ENCODE results near the gene LAMA3.

The LAMA3 gene

GRCh38 chr18:23953984-23954383 is 264.7 kb downstream of the LAMA3 start:
- WGBS = 73% methylated on average over 2 of the region's 2 CpGs

DNA sequence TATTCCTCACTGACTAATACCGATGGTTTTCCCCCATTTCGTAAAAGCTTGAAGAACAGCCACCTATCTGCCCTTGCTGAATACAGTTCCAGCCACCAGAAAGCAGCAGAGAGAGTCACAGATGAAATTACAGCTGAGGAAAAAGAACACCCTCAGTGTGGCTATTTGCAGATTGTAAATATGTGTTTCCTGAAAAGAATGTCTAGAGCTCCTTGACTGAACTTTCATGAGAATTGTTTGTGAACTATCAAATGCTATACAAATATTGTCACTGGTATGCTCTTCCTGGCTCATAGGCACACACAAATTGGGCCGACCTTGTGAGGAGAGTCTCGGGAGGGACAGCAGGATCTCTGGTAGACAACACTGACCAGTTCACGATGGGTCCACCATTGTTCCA is 267.2 kb downstream of the LAMA3 start:
- no peak overlapping the region for H3K9ac ChIP-seq (ENCODE audit: low read length)
- H4K91ac ChIP-seq (ENCODE audit: low read length) = no peak overlapping the region
- no peak for DNase-seq
- 92% methylated on average over 5 of the region's 5 CpGs for WGBS
- H2BK5ac ChIP-seq (ENCODE audit: low read depth, low read length, poor library complexity, severe bottlenecking) = no peak overlapping the region
- no peak overlapping the region for H2BK120ac ChIP-seq (ENCODE audit: low read depth, low read length)
- H2AFZ ChIP-seq (ENCODE audit: low read depth, low read length) = no peak overlapping the region
- H2BK15ac ChIP-seq (ENCODE audit: low read depth, poor library complexity, severe bottlenecking) = no peak overlapping the region
- H4K8ac ChIP-seq (ENCODE audit: low read length) = no peak overlapping the region
- H3K4me1 ChIP-seq (ENCODE audit: control insufficient read depth, insufficient read depth, low read depth, low read length) = peaks cover 1% of the 10 kb centered on the region
- H3K79me1 ChIP-seq (replicated peaks; ENCODE audit: low read length, poor library complexity, severe bottlenecking) = no peaks in the 10 kb centered on the region
- no peak overlapping the region for H3K4me3 ChIP-seq (ENCODE audit: insufficient read depth in 1 of 2, low read depth in 1 of 2, low read length in 2 of 2)
- peaks cover 2 to 36% of the 10 kb centered on the region in 2 experiments for H3K36me3 ChIP-seq (ENCODE audit: control insufficient read depth in 1 of 2, insufficient read depth in 2 of 2, low read depth in 1 of 2, low read length in 2 of 2)
- H3K27ac ChIP-seq (ENCODE audit: low read length, poor library complexity, severe bottlenecking) = no peak overlapping the region
- H3K14ac ChIP-seq (ENCODE audit: low read length in 2 of 2) = no peak overlapping the region
- H2BK12ac ChIP-seq (ENCODE audit: low read length in 2 of 2) = no peak overlapping the region
- no peak overlapping the region for H3K4ac ChIP-seq (ENCODE audit: low read depth in 1 of 2, low read length in 2 of 2)
- no peaks in the 10 kb centered on the region for H3K9me3 ChIP-seq (ENCODE audit: control insufficient read depth, low read length)
- no peak overlapping the region for H3K23ac ChIP-seq (ENCODE audit: low read length in 2 of 2)
- H3K4me2 ChIP-seq (ENCODE audit: low read length, poor library complexity, severe bottlenecking) = no peak overlapping the region
- no peak overlapping the region for H2AK5ac ChIP-seq (ENCODE audit: low read length, severe bottlenecking)
- no peak overlapping the region for H3K18ac ChIP-seq (ENCODE audit: low read depth in 1 of 2, low read length in 2 of 2)
- H3K27me3 ChIP-seq (ENCODE audit: control insufficient read depth in 1 of 2, insufficient read depth in 1 of 2, low read length in 2 of 2) = peaks cover 0 to 5% of the 10 kb centered on the region in 2 experiments

More at GRCh38 chr18:23953984-23954383, 264.7 kb downstream of the LAMA3 start:
- Histone ChIP-seq H3K23ac (ENCODE audit: low read length in 2 of 2) (no peak overlapping the region), H3K4me2 (ENCODE audit: low read length, poor library complexity, severe bottlenecking) (no peak overlapping the region), H3K18ac (ENCODE audit: low read depth in 1 of 2, low read length in 2 of 2) (no peak overlapping the region), H3K4ac (ENCODE audit: low read depth in 1 of 2, low read length in 2 of 2) (no peak overlapping the region), H3K9ac (ENCODE audit: low read length) (no peak overlapping the region), H4K91ac (ENCODE audit: low read length) (no peak overlapping the region), H2BK120ac (ENCODE audit: low read depth, low read length) (no peak overlapping the region), H3K4me3 (ENCODE audit: insufficient read depth in 1 of 2, low read depth in 1 of 2, low read length in 2 of 2) (no peak overlapping the region), H4K8ac (ENCODE audit: low read length) (no peak overlapping the region), H2BK15ac (ENCODE audit: low read depth, poor library complexity, severe bottlenecking) (no peak overlapping the region), H3K79me1 (replicated peaks; ENCODE audit: low read length, poor library complexity, severe bottlenecking) (no peaks in the 10 kb centered on the region), H3K4me1 (ENCODE audit: control insufficient read depth, insufficient read depth, low read depth, low read length) (no peaks in the 10 kb centered on the region), H2AFZ (ENCODE audit: low read depth, low read length) (no peak overlapping the region), H3K36me3 (ENCODE audit: control insufficient read depth in 1 of 2, insufficient read depth in 2 of 2, low read depth in 1 of 2, low read length in 2 of 2) (peaks cover 3 to 55% of the 10 kb centered on the region in 2 experiments), H2BK12ac (ENCODE audit: low read length in 2 of 2) (no peak overlapping the region), H3K9me3 (ENCODE audit: control insufficient read depth, low read length) (no peaks in the 10 kb centered on the region), H3K27me3 (ENCODE audit: control insufficient read depth in 1 of 2, insufficient read depth in 1 of 2, low read length in 2 of 2) (peaks cover 0 to 4% of the 10 kb centered on the region in 2 experiments), H2BK5ac (ENCODE audit: low read depth, low read length, poor library complexity, severe bottlenecking) (no peak overlapping the region), H3K27ac (ENCODE audit: low read length, poor library complexity, severe bottlenecking) (no peak overlapping the region), H3K14ac (ENCODE audit: low read length in 2 of 2) (no peak overlapping the region), H2AK5ac (ENCODE audit: low read length, severe bottlenecking) (no peak overlapping the region)
- DNase-seq = no peak

GRCh38 chr18:23958036-23958435 is 268.8 kb downstream of the LAMA3 start:
- Histone ChIP-seq H2BK15ac (ENCODE audit: low read depth, poor library complexity, severe bottlenecking) (no peak overlapping the region), H2BK5ac (ENCODE audit: low read depth, low read length, poor library complexity, severe bottlenecking) (no peak overlapping the region), H4K91ac (ENCODE audit: low read length) (no peak overlapping the region), H3K4me1 (ENCODE audit: control insufficient read depth, insufficient read depth, low read depth, low read length) (peaks cover 1% of the 10 kb centered on the region), H2BK12ac (ENCODE audit: low read length in 2 of 2) (no peak overlapping the region), H3K14ac (ENCODE audit: low read length in 2 of 2) (no peak overlapping the region), H2BK120ac (ENCODE audit: low read depth, low read length) (no peak overlapping the region), H3K9ac (ENCODE audit: low read length) (peak overlapping the region; percentile 19), H2AFZ (ENCODE audit: low read depth, low read length) (no peak overlapping the region), H3K9me3 (ENCODE audit: control insufficient read depth, low read length) (no peaks in the 10 kb centered on the region), H3K4me2 (ENCODE audit: low read length, poor library complexity, severe bottlenecking) (no peak overlapping the region), H3K4ac (ENCODE audit: low read depth in 1 of 2, low read length in 2 of 2) (no peak overlapping the region), H3K27me3 (ENCODE audit: control insufficient read depth in 1 of 2, insufficient read depth in 1 of 2, low read length in 2 of 2) (peaks cover 0 to 5% of the 10 kb centered on the region in 2 experiments), H3K23ac (ENCODE audit: low read length in 2 of 2) (no peak overlapping the region), H4K8ac (ENCODE audit: low read length) (no peak overlapping the region), H3K18ac (ENCODE audit: low read depth in 1 of 2, low read length in 2 of 2) (no peak overlapping the region), H2AK5ac (ENCODE audit: low read length, severe bottlenecking) (no peak overlapping the region), H3K27ac (ENCODE audit: low read length, poor library complexity, severe bottlenecking) (no peak overlapping the region), H3K4me3 (ENCODE audit: insufficient read depth in 1 of 2, low read depth in 1 of 2, low read length in 2 of 2) (no peak overlapping the region), H3K36me3 (ENCODE audit: control insufficient read depth in 1 of 2, insufficient read depth in 2 of 2, low read depth in 1 of 2, low read length in 2 of 2) (peaks cover 0 to 26% of the 10 kb centered on the region in 2 experiments), H3K79me1 (replicated peaks; ENCODE audit: low read length, poor library complexity, severe bottlenecking) (no peaks in the 10 kb centered on the region)
- no peak for DNase-seq
- WGBS = 91% methylated on average over 10 of the region's 10 CpGs

DNA sequence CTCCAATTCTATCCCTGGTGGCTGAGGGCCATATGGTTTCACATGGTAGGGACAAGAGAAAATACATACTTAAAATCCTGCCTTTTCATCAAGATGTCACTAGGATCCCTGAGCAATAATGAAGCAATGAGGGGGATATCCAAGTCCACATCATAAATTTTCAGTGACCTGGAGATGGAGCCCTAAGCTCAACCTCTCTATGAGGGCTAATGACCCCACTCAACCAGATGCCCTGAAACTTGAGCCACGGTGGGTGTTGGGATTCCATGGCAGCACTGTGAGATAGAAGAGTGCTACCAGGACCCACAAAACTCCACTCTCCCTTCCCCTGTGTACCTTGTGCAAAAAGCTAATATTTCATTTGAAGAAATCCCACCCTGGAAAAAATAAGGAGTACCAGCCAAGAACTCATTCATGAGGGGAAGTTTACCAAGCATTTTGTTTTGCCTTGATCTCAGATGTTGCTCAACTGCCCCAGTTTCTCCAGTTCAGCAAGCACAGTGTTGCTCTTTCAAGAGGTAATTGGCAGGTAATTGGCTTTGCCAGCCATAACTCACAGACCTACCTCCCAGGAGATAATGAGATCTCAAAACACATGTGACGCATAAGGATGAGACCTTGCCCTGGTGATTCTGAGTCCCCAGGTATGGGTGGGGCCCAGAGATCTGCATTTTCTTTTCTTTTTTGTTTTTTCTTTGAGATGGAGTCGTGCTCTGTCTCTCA is 274.4 kb downstream of the LAMA3 start:
- Histone ChIP-seq H3K4me2 (ENCODE audit: low read length, poor library complexity, severe bottlenecking) (no peak overlapping the region), H2AK5ac (ENCODE audit: low read length, severe bottlenecking) (no peak overlapping the region)
- WGBS = 79% methylated on average over 2 of the region's 3 CpGs

More for the DNA sequence above, 274.4 kb downstream of the LAMA3 start:
- no peak overlapping the region for H3K23ac ChIP-seq (ENCODE audit: low read length in 2 of 2)
- DNase-seq = no peak
- peaks cover 3% of the 10 kb centered on the region for H3K4me1 ChIP-seq (ENCODE audit: control insufficient read depth, insufficient read depth, low read depth, low read length)
- H4K8ac ChIP-seq (ENCODE audit: low read length) = no peak overlapping the region
- H2BK15ac ChIP-seq (ENCODE audit: low read depth, poor library complexity, severe bottlenecking) = no peak overlapping the region
- H2BK5ac ChIP-seq (ENCODE audit: low read depth, low read length, poor library complexity, severe bottlenecking) = no peak overlapping the region
- no peak overlapping the region for H3K4ac ChIP-seq (ENCODE audit: low read depth in 1 of 2, low read length in 2 of 2)
- no peak overlapping the region for H4K91ac ChIP-seq (ENCODE audit: low read length)
- no peak overlapping the region for H3K14ac ChIP-seq (ENCODE audit: low read length in 2 of 2)
- H3K18ac ChIP-seq (ENCODE audit: low read depth in 1 of 2, low read length in 2 of 2) = no peak overlapping the region
- no peak overlapping the region for H2AFZ ChIP-seq (ENCODE audit: low read depth, low read length)
- peaks cover 3 to 5% of the 10 kb centered on the region in 2 experiments for H3K27me3 ChIP-seq (ENCODE audit: control insufficient read depth in 1 of 2, insufficient read depth in 1 of 2, low read length in 2 of 2)
- no peaks in the 10 kb centered on the region for H3K36me3 ChIP-seq (ENCODE audit: control insufficient read depth in 1 of 2, insufficient read depth in 2 of 2, low read depth in 1 of 2, low read length in 2 of 2)
- no peak overlapping the region for H2BK120ac ChIP-seq (ENCODE audit: low read depth, low read length)
- H3K79me1 ChIP-seq (replicated peaks; ENCODE audit: low read length, poor library complexity, severe bottlenecking) = no peaks in the 10 kb centered on the region
- H2BK12ac ChIP-seq (ENCODE audit: low read length in 2 of 2) = no peak overlapping the region
- no peak overlapping the region for H3K27ac ChIP-seq (ENCODE audit: low read length, poor library complexity, severe bottlenecking)
- no peak overlapping the region for H3K4me3 ChIP-seq (ENCODE audit: insufficient read depth in 1 of 2, low read depth in 1 of 2, low read length in 2 of 2)
- H3K9me3 ChIP-seq (ENCODE audit: control insufficient read depth, low read length) = no peaks in the 10 kb centered on the region
- no peak overlapping the region for H3K9ac ChIP-seq (ENCODE audit: low read length)
